Medulla oblongata (tissue), 1 donor: ENCODE results near the gene NAPEPLD.
"Not testable (repeated sequence)": the region's sequence is repeated elsewhere in the genome, so short reads cannot be mapped to it uniquely, and the experiment has no call there.

Experiments used
- DNase-seq: peaks from one replicate; pipeline ENCODE4 v3.0.0-alpha.2; 2015; ENCODE audit errors: extremely low spot score

Gene NAPEPLD

DNA sequence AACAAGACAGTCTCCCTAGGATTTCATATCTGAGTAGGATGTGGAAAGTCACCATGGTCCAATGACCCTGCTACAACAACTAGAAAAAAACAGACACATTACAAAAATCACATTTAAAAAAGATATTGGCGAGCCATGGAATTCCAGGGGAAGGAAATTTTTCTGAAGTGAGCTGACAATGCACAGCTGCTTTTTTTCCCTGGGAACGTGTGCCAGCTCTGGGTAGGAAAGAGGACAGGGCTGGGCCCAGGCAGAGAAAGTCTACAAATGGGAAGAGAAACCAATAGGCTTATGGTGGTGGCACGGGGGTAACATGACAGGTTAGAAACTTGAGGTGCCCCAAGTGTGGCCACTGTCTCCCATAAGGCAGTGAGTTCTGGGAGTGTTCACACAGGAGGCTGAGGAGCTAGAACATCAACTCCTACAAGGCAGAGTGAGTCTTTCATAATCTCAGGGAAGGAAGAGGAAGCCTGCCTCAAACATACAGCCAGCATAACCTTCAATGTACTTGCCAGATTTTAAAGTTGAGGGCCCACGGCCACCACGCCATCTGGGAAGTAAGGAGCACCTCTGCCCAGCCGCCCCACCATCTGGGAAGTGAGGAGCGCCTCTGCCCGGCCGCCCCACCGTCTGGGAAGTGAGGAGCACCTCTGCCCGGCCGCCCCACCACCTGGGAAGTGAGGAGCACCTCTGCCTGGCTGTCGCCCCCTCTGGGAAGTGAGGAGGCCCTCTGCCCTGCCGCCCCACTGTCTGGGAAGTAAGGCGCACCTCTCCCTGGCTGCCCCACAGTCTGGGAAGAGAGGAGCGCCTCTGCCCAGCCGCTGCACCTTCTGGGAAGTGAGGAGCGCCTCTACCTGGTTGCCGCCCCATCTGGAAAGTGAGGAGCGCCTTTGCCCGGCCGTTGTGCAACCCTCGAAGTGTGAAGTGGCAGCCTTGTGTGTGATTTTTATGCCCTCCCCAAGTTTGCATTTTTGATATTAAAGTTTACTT is 80.2 kb downstream of the NAPEPLD start:
- DNase-seq: no peak

DNA sequence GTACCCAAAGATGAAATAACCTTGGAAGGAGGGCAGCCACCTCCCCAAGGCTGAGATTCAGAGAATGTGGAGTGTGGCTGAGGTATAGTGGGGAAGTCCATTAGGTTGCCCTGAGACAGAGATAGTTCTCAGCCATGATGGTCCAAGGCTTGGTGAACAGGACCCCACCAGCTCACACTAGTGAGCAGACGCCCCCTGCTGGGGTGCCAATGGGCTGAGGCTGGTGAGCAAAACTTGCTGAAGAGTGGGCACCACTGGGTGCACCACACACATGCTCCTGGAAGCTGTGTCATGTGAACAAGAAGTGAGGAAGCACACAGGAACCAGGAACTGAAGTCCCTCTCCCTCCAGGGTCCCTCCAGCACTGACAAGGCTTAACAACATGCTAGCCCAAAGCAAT is 83.2 kb downstream of the NAPEPLD start:
- no peak for DNase-seq

DNA sequence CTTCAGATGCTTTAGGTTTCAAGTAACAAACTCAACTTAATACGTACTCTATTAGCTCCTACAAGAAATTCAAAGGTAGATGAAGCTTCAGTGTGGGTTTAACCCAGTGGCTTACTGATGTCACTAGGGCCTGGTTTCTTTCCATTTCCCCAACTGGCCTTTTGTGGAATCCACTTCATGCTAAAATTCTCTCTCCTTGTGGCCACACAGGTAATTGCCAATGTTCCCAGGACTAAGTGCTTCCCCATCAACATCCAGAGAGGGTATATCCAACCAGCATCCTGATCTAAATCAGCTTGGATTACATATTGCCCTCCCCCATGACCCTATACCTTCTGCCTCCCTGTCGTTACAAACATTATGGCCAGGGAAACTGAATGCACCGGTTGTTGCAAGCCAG is 85.0 kb downstream of the NAPEPLD start:
- no peak for DNase-seq

DNA sequence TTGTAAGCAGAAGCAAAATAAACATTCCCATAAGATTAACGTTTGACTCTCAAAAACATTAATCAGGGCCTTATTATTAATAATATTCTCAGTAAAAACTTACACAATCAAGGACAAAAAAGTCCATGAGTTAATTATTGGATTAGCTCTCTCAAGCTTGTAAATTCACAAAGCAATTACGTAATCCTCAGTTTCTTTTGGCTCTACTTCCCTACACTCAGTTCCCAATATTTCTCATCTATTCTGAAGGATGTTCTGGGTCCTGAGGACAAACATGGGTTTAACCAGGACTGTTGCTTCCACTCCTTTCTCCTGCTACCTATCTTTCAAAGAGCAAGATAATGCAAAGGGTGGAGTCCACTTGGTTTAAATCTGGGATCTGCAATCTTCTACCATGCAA is 89.4 kb downstream of the NAPEPLD start:
- no peak for DNase-seq

DNA sequence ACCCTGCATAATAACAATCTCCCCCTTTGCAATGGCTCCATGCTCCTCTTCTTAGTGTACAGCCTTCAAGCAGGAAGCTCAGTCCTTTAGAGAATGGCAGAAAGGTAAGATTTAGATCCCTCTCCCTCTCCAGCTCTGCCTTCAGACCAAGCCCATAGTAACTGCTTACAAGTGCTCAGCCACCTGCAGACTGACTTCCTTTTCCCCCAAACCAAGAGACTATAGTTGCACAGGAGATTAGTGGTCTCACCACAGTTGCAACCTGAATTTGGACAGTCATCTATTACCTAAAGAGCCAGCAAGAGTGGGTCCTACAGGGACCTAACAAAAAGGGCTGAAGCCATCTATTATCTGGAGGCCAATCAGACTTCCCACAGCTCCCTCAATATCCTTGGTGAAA is 90.8 kb downstream of the NAPEPLD start:
- DNase-seq: no peak

DNA sequence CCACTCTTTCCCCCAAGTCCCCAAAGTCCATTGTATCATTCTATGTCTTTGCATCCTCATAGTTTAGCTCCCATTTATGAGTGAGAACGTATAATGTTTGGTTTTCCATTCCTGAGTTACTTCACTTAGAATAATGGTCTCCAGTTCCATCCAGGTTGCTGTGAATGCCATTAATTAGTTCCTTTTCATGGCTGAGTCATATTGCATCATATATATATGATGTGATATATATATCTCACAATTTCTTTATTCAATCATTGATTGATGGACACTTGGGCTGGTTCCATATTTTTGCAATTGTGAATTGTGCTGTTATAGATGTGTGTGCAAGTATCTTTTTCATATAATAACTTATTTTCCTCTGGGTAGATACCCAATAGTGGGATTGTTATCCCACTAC is 92.9 kb downstream of the NAPEPLD start:
- not testable (repeated sequence) for DNase-seq

DNA sequence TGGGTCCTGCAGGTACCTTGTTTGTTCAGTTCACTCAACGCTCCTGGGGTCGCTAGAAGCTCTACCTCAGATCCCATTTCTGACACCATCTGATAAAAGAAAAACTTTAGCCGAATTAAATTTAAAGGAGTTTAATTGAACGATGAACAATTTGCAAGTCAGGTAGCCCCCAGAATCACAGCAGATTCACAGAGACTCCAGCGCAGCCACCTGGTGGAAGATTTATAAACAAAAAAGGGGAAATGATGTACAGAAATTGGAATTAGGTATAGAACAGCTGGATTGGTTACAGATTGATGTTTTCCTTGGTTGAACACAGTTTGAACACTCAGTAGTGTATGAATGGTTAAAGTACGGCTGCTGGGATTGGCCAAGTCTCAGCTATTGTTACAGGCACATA is 97.4 kb downstream of the NAPEPLD start:
- no peak for DNase-seq
